Uterus (tissue), 4 donors: Measurements from ENCODE around the gene AOAH. TPM values are rescaled to one million over a fixed set of nuclear protein-coding genes. Genes with fewer than 3 reads are reported as not detected.

Source experiments
- DNase-seq, 2 donors: peaks; one replicate each; pipeline ENCODE4 v3.0.0-alpha.2; 2019 to 2020
- H3K27ac ChIP-seq, 2 donors: fragments of 200-600 bp; sonication (generic); 1 replicate in 1 of 2; 2 replicates in 1 of 2; pipeline ENCODE4 v1.5.1; 2016 to 2018
- H3K27me3 ChIP-seq, 2 donors: fragments of 200-600 bp; sonication (generic); one replicate each; pipeline ENCODE4 v1.5.1; 2018 to 2019; ENCODE audit warnings: control low read depth in 1 of 2
- H3K36me3 ChIP-seq, 2 donors: fragments of 200-600 bp; sonication (generic); one replicate each; pipeline ENCODE4 v1.5.1; 2019; ENCODE audit warnings: control low read depth in 1 of 2
- H3K4me1 ChIP-seq, 2 donors: fragments of 200-600 bp; sonication (generic); one replicate each; pipeline ENCODE4 v1.5.1; 2018 to 2019; ENCODE audit warnings: control low read depth in 1 of 2
- H3K4me3 ChIP-seq, 2 donors: fragments of 200-600 bp; sonication (generic); 1 replicate in 1 of 2; 2 replicates in 1 of 2; pipeline ENCODE4 v1.5.1; 2018 to 2019; ENCODE audit warnings: mild to moderate bottlenecking in 1 of 2
- H3K9me3 ChIP-seq, 2 donors: fragments of 200-600 bp; sonication (generic); one replicate each; pipeline ENCODE4 v1.5.1; 2019; ENCODE audit warnings: control low read depth in 1 of 2
- POLR2A ChIP-seq, 2 donors: fragments of 450-650 bp; IDR thresholded peaks; one replicate each; pipeline ENCODE4 v1.6.1; 2016; ENCODE audit warnings: antibody characterized with exemption in 2 of 2, mild to moderate bottlenecking in 1 of 2, moderate library complexity in 1 of 2
- intact Hi-C: fragments of 100-400 bp; cut with DNase I; formaldehyde crosslinking; loops from one replicate; pipeline ENCODE4 v1.15.1; 2023; ENCODE audit warnings: low total_unique reads
- total RNA-seq, 4 donors: library from RNA; depleted of rRNA in 3 of 4; stranded (reverse); fragments of >200 nt in 3 of 4; gene quantifications; one replicate each; pipeline versions ENCODE4 v1.1.0 to v1.2.4, GENCODE V29; 2014 to 2023
- TF ChIP-seq, protein P1 (sequence below), 4 experiments: fragments of 200-600 bp in 2 of 4; fragments of 450-650 bp in 2 of 4; sonication (generic) in 2 of 4; IDR thresholded peaks; one replicate each; pipeline ENCODE4 v1.5.1; 2016 to 2019; ENCODE audit warnings: antibody characterized with exemption in 4 of 4, mild to moderate bottlenecking in 2 of 4, moderate library complexity in 1 of 4
- donor health status: DM: yes; HTN: yes; CAD: no.

The AOAH gene
- total RNA-seq, 4 donors from 2014 or later: 5.5 to 60.9 (median 8.6) TPM

DNA sequence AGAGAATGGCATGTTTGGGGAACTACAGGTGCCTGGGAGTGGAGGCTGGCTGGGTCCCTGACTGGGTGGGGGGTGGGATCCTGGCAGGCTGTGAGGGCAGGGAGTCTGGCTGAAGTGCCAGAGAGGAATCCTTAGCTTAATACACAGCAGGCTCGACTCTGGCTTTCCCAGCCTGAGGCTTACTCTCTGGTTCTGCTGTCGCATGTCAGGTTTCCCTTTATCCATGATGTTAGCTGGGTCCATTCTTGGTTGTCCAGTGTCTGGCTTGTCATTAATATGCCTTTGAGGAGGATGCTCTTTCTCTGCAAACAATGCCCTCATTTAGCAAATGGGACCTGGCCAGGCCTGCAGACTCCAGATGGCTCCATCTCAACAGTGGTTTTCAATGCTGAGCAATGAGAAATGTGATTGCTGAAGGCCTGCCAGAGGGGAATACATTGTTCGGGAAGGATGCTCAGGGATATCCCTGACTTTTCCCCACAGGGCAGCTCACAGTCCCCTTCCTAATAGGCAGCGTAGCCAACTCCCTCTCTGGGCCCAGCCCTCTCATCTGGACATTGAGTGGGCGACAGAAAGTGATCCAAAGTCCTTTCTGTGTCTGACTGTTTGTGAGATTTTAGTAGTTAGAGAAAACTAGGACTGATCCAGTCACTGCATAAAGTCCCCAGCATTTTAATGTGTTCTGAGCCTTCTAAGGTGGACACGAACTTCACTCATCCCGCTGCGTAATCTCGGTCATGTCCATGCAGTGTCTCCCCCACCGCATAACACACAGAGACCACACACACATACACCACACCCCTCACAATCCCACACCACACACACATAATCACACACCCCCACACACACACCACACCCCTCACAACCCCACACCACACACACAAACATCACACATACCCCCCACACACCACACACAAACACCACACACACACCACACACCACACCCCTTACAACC, 209.7 kb downstream of the AOAH start:
- Histone ChIP-seq H3K4me3 (no peak overlapping the region), H3K4me1 (no peaks in the 10 kb centered on the region), H3K36me3 (no peaks in the 10 kb centered on the region), H3K27me3 (no peaks in the 10 kb centered on the region), H3K27ac (no peak overlapping the region), H3K9me3 (no peaks in the 10 kb centered on the region)
- DNase-seq: no peak
- intact Hi-C loops: no loop called here
- TF ChIP-seq, protein P1, sequence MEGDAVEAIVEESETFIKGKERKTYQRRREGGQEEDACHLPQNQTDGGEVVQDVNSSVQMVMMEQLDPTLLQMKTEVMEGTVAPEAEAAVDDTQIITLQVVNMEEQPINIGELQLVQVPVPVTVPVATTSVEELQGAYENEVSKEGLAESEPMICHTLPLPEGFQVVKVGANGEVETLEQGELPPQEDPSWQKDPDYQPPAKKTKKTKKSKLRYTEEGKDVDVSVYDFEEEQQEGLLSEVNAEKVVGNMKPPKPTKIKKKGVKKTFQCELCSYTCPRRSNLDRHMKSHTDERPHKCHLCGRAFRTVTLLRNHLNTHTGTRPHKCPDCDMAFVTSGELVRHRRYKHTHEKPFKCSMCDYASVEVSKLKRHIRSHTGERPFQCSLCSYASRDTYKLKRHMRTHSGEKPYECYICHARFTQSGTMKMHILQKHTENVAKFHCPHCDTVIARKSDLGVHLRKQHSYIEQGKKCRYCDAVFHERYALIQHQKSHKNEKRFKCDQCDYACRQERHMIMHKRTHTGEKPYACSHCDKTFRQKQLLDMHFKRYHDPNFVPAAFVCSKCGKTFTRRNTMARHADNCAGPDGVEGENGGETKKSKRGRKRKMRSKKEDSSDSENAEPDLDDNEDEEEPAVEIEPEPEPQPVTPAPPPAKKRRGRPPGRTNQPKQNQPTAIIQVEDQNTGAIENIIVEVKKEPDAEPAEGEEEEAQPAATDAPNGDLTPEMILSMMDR (IDR thresholded peaks at IDR 0.05): no peak
- TF ChIP-seq POLR2A (IDR thresholded peaks at IDR 0.05): no peak

DNA sequence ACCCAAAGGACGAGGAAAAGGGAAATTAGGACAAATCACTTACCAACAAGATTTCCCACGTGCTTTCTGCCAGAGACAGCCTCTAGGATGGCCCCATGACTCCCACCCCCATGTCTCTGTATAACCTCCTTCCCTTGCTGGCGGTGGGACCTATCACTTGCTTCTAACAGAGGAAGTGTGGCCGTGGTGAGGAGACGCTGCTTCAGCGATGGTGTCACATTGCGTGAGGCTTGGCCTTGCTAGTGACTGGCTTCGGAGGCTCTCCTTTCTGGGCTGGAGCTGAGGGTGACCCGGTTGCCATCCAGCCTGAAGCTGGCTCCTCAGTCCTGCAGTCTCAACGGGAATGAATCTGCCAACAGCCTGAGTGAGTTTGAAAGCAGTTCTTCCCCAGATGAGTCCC, 210.9 kb downstream of the AOAH start:
- no peak overlapping the region for H3K27ac ChIP-seq
- no peaks in the 10 kb centered on the region for H3K36me3 ChIP-seq
- TF ChIP-seq, protein P1 (IDR thresholded peaks at IDR 0.05): no peak
- TF ChIP-seq POLR2A (IDR thresholded peaks at IDR 0.05): no peak
- intact Hi-C loops: no loop called here
- no peaks in the 10 kb centered on the region for H3K27me3 ChIP-seq
- DNase-seq: no peak
- H3K4me1 ChIP-seq: no peaks in the 10 kb centered on the region
- H3K9me3 ChIP-seq: no peaks in the 10 kb centered on the region
- H3K4me3 ChIP-seq: no peak overlapping the region

DNA sequence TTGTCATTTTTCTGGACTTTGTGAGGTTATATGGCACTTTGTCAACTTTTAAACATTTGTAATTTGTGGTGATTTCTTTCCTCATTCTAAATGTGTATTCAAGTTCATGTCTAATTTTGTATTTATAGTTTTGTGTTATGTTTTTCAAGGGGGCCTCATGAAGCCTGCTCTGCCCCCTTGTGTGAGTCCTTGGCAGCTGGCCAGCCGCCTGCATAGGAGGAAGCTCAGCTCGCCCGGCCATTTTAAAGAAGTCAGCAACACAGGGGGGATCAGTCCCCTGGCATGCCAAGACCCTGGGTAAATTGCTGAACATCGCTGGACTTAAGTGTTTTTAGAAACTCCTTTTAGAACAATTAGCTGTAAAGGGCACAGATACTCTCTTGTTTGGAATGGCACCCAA, 211.7 kb downstream of the AOAH start:
- TF ChIP-seq, protein P1 (IDR thresholded peaks at IDR 0.05): no peak
- TF ChIP-seq POLR2A (IDR thresholded peaks at IDR 0.05): no peak
- Histone ChIP-seq H3K36me3 (no peaks in the 10 kb centered on the region), H3K27ac (no peak overlapping the region), H3K9me3 (no peaks in the 10 kb centered on the region), H3K27me3 (no peaks in the 10 kb centered on the region), H3K4me3 (no peak overlapping the region), H3K4me1 (no peaks in the 10 kb centered on the region)
- intact Hi-C loops: no loop called here
- no peak for DNase-seq

DNA sequence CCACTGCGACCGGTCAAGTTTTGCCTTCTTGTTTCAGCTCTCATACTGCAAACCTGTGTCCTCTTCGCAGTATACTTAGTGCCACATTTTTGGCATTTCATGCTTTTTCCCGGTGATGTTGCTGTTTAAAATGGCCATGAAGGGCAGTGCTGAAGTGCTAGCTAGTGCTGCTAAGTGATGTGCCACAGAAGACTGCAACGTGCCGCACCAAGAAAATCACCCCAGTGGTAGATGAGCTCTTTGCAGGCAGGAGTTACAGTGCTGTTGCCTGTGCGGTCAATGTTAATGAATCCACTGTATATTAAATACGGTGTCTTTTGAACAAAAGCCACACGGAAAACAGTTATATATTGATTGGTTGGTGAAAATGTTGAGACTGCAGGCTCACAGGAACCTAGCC, 214.3 kb downstream of the AOAH start:
- Histone ChIP-seq H3K27ac (no peak overlapping the region), H3K9me3 (no peaks in the 10 kb centered on the region), H3K4me3 (no peak overlapping the region), H3K27me3 (no peaks in the 10 kb centered on the region), H3K4me1 (no peaks in the 10 kb centered on the region), H3K36me3 (no peaks in the 10 kb centered on the region)
- intact Hi-C loops: no loop called here
- TF ChIP-seq POLR2A (IDR thresholded peaks at IDR 0.05): no peak
- DNase-seq: no peak

DNA sequence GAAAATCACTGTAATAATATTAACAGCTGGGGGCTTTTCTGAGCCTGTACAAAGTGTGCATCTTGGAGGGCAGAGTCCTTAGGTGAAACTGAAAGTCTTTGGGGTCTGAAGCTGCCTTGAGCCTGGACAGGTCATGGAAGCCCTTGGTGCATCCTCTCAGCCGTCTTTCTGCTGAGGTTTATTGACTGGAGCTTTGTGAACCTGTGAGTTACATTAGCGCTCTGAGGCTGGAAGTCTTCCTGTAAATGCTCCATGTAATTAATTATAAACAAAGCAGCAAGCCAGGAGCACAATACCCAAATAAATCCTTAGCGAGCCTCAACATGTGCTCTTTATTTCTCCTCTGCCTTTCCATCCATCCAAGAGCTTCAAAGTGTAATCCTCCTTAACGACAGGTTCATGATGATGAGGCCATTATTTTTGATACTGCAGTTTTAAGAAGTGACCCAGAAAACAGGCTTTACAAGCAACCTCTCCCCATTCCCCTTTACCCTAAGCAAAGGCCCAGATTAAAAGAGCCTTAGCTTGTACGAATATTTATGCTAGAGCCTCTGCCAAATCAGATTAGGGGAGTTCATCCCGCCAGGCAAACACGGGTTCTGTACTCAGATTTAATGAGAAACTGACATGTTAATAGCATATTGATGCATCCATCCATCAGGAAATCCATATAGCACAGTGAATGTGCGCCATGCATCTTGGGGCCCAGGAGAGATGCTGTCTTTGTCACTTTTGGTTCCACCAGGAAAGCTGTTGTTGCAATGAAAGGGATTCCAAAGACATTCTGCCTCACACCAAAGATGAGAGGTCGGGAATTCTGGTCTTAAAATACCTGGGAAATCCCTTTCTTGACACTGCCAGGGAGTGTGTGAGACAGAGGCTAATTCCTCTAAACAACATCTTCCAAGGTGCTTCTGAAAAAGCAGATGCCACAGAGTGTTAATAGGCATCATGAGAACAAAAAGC, 216.5 kb downstream of the AOAH start:
- H3K27me3 ChIP-seq: no peaks in the 10 kb centered on the region
- no peak overlapping the region for H3K4me3 ChIP-seq
- no peak for TF ChIP-seq POLR2A (IDR thresholded peaks at IDR 0.05)
- TF ChIP-seq, protein P1 (IDR thresholded peaks at IDR 0.05): no peak
- H3K4me1 ChIP-seq: no peaks in the 10 kb centered on the region
- H3K36me3 ChIP-seq: no peaks in the 10 kb centered on the region
- no peak for DNase-seq
- intact Hi-C loops: no loop called here
- no peak overlapping the region for H3K27ac ChIP-seq
- no peaks in the 10 kb centered on the region for H3K9me3 ChIP-seq
